Esophagus squamous epithelium (tissue), 5 donors: ENCODE results near the gene SUSD3. TPM values are rescaled to one million over a fixed set of nuclear protein-coding genes. Genes with fewer than 3 reads are reported as not detected.

Source experiments
- DNase-seq: peaks from one replicate; lab custom pipeline; 2025; lab: John Stamatoyannopoulos, UW
- H3K27ac ChIP-seq, 4 donors: fragments of 200-600 bp; sonication (generic); one replicate each; pipeline ENCODE4 v1.5.1; 2016 to 2019; ENCODE audit warnings: mild to moderate bottlenecking in 1 of 4
- H3K27me3 ChIP-seq, 4 donors: fragments of 200-600 bp; sonication (generic); 1 replicate in 3 of 4; 2 replicates in 1 of 4; pipeline versions ENCODE4 v1.5.1 to v1.6.0; 2017 to 2021; ENCODE audit warnings: antibody characterized with exemption in 1 of 4
- H3K36me3 ChIP-seq, 3 donors: fragments of 200-600 bp; sonication (generic); one replicate each; pipeline ENCODE4 v1.5.1; 2016 to 2019
- H3K4me1 ChIP-seq, 3 donors: fragments of 200-600 bp; sonication (generic); one replicate each; pipeline ENCODE4 v1.5.1; 2017 to 2019
- H3K4me3 ChIP-seq, 4 donors: fragments of 200-600 bp; sonication (generic); 1 replicate in 3 of 4; 2 replicates in 1 of 4; pipeline ENCODE4 v1.5.1; 2016 to 2019; ENCODE audit warnings: mild to moderate bottlenecking in 2 of 4, moderate library complexity in 1 of 4
- H3K9me3 ChIP-seq, 3 donors: fragments of 200-600 bp; sonication (generic); one replicate each; pipeline ENCODE4 v1.5.1; 2016 to 2019
- POLR2A ChIP-seq, 4 donors: fragments of 450-650 bp; IDR thresholded peaks; one replicate each; pipeline ENCODE4 v1.6.1; 2017; ENCODE audit warnings: antibody characterized with exemption in 4 of 4, mild to moderate bottlenecking in 4 of 4, moderate library complexity in 3 of 4
- WGBS, 2 donors: methylation state at CpG; one replicate each; pipeline ENCODE4 v1.1.5; 2018; 5-methylcytosine and 5-hydroxymethylcytosine counted together
- intact Hi-C: fragments of 100-400 bp; cut with DNase I; formaldehyde crosslinking; loops from one replicate; pipeline ENCODE4 v1.15.0; 2022
- total RNA-seq, 4 donors: library from RNA; depleted of rRNA; stranded (reverse); fragments of >200 nt; gene quantifications; one replicate each; pipeline ENCODE4 v1.1.0, GENCODE V29; 2016
- TF ChIP-seq, protein P1 (sequence below), 6 experiments: fragments of 450-650 bp in 4 of 6; fragments of 200-600 bp in 2 of 6; sonication (generic) in 2 of 6; IDR thresholded peaks; one replicate each; pipeline ENCODE4 v1.5.1; 2016 to 2019; ENCODE audit warnings: antibody characterized with exemption in 6 of 6, mild to moderate bottlenecking in 4 of 6, moderate library complexity in 4 of 6
- donor health status: DM: yes; HTN: yes; CAD: no.

SUSD3 gene
- total RNA-seq, 4 donors from 2014 or later, result 0.22 to 5.8 (median 2.7) TPM

DNA sequence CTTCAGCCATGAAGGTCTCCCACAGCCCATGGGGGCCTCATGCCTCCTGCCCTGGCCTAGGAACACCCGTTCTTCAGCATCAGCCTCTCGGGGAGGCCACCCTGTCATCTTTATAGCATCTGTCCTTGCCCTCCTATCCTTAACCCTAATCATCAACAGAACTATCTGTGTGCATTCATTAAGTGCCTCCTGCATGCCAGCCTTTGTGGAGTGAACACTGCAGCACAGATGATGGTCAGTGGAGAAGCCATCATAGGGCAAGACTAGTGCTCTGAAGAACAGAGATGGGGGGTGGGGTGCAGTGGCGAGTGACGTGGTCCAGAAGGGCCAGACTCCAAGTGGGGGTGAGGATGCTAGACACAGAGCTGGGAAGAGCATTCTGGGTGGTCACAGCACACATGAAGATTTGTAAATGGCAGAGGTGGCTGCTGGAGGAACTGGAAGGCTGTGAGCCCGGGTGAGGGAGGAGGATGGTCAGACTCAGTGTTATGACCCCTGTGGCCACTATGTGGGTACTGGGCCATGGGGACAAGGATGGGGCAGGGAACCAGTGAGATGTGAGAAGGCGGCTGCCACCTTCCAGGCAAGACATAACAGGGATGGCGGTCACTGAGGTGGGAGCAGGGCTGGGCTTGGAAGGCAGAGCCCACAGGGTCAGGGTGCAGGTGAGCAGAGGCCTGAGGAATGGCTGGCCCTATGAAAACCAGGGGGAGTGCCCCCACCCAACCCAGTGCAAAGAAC, 33.9 kb downstream of the SUSD3 start:
- no peak overlapping the region for H3K4me3 ChIP-seq
- H3K27ac ChIP-seq, result peak overlapping the region in 2 of 4 donors; percentile 98 to 99
- TF ChIP-seq, protein P1, sequence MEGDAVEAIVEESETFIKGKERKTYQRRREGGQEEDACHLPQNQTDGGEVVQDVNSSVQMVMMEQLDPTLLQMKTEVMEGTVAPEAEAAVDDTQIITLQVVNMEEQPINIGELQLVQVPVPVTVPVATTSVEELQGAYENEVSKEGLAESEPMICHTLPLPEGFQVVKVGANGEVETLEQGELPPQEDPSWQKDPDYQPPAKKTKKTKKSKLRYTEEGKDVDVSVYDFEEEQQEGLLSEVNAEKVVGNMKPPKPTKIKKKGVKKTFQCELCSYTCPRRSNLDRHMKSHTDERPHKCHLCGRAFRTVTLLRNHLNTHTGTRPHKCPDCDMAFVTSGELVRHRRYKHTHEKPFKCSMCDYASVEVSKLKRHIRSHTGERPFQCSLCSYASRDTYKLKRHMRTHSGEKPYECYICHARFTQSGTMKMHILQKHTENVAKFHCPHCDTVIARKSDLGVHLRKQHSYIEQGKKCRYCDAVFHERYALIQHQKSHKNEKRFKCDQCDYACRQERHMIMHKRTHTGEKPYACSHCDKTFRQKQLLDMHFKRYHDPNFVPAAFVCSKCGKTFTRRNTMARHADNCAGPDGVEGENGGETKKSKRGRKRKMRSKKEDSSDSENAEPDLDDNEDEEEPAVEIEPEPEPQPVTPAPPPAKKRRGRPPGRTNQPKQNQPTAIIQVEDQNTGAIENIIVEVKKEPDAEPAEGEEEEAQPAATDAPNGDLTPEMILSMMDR (IDR thresholded peaks at IDR 0.05), result no peak
- no peak for TF ChIP-seq POLR2A (IDR thresholded peaks at IDR 0.05)
- H3K27me3 ChIP-seq, result no peaks in the 10 kb centered on the region
- peaks cover 12 to 37% (median 17%) of the 10 kb centered on the region in 3 donors for H3K4me1 ChIP-seq
- DNase-seq, result no peak
- 77 to 83% methylated on average over 6 to 7 of the region's 7 CpGs for WGBS, 2 donors
- H3K9me3 ChIP-seq, result peaks cover 0 to 19% (median 10%) of the 10 kb centered on the region in 3 donors
- intact Hi-C loops, result no loop called here
- H3K36me3 ChIP-seq, result no peaks in the 10 kb centered on the region

DNA sequence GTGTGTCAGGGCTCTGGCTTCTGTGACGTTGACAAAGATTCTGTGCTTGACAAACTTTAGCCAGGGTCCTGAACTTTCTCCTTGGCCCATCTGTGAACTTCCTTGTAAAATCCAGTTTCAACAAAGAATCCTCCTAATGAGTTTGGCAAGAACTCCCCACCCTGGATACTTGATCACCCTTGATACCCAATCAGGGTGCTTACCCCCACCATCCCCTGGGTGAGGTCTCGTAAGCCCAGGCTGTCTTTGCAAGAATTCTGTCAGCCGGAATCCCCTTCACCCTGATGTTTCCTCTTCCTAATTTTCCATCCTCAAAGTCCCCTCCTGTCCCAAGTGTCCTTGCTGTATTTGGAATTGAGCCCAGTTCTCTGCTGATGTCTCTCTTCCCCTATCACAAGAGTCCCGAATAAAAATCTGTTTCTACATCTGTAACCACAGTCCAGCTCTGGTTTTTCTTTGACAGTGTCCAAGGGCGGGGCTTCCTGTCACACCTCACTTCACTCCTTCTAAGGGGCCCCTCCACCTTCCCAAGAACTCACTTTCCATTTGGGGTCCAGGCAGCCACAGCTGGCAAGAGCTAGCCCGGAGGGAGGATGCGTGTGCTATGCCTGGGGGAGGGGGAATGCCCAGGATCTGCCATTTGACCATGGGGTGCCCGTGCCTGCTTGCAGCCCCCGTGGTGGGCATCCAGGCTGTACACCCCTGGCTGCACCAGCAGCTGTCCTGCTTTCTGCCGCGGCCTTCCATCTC, 34.8 kb downstream of the SUSD3 start:
- no peaks in the 10 kb centered on the region for H3K27me3 ChIP-seq
- peaks cover 21 to 46% (median 26%) of the 10 kb centered on the region in 3 donors for H3K4me1 ChIP-seq
- intact Hi-C loops, result no loop called here
- H3K36me3 ChIP-seq, result no peaks in the 10 kb centered on the region
- H3K27ac ChIP-seq, result peak overlapping the region in 3 of 4 donors; percentile 93 to 99 (median 98)
- H3K9me3 ChIP-seq, result peaks cover 0 to 19% (median 10%) of the 10 kb centered on the region in 3 donors
- WGBS, 2 donors, result 39 to 51% methylated on average over 4 to 7 of the region's 11 CpGs
- TF ChIP-seq, protein P1 (IDR thresholded peaks at IDR 0.05), result no peak
- TF ChIP-seq POLR2A (IDR thresholded peaks at IDR 0.05), result no peak
- DNase-seq, result no peak
- no peak overlapping the region for H3K4me3 ChIP-seq

DNA sequence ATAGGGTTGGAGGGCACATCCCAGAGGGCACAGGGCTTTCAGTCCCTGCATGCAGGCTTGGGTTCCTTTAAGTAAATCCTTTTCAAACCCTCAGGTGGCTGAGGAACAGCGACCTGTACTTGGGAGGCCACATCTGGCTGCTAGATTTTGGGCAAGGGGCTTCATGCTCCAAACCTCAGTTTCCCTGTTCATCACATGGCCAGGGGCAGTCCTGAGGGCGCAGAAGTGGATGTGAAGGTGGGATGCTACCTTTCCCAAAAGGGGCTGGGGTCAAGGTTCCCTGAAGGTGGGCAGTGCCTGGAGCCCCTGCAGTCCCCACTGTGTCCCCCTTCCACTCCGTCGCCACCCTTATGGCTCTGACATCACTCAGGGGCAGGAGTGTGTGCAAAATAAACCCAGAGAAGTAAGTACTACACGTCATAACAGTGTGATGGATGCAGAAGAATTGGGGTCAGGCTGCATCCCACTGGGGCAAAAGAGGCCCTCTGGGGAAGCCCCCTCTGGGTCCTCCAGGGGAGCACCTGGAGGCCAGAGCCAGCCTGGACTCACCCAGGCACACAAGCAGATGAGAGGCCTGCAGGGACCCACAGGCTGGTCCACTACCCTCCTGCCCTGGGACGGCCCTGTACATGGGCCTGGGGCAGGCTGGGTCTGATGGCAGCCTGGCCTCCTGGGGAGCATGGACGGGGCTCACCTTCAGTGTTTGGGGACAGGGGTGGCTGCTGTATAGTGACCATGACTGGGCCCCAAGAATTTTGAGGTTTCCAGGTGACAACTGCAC, 35.6 kb downstream of the SUSD3 start:
- peaks cover 29 to 53% (median 31%) of the 10 kb centered on the region in 3 donors for H3K4me1 ChIP-seq
- H3K9me3 ChIP-seq, result peaks cover 0 to 19% (median 10%) of the 10 kb centered on the region in 3 donors
- no peak overlapping the region for H3K4me3 ChIP-seq
- H3K27ac ChIP-seq, result peak overlapping the region; percentile 86 to 99 (median 96)
- no peaks in the 10 kb centered on the region for H3K27me3 ChIP-seq
- intact Hi-C loops, result no loop called here
- no peak for DNase-seq
- TF ChIP-seq, protein P1 (IDR thresholded peaks at IDR 0.05), result no peak
- no peak for TF ChIP-seq POLR2A (IDR thresholded peaks at IDR 0.05)
- WGBS, 2 donors, result 0 to 70% methylated on average over 1 to 2 of the region's 7 CpGs
- H3K36me3 ChIP-seq, result no peaks in the 10 kb centered on the region

DNA sequence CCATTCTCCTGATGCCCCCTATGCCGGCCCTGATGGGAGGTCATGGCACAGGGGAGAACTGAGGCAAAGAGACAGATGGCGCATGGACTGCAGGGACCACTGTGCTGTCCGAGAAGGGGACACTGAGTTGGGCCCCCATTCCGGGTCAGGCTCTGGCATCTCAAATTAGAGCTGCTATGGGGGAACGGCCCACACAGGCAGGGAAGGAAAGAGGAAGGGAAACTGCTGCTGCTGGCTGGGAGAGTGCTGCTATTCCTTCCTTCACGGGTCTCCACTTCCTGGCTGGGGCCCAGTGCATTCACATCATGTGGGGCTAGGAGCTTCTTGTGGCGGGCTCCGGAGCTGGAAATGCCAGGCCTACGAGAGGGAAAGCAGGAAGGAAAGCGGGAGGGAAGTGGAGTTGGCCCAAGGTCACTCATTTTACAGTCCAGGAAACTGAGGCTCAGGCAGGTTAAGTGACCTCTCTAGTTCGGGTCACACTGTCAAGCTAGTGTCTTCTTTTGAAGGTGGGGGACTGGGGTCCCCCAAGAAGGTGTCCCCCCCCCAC, 36.2 kb downstream of the SUSD3 start:
- Histone ChIP-seq H3K36me3 (no peaks in the 10 kb centered on the region), H3K9me3 (peaks cover 0 to 19% (median 10%) of the 10 kb centered on the region in 3 donors), H3K4me3 (peak overlapping the region; percentile 25 to 89 (median 52)), H3K27me3 (no peaks in the 10 kb centered on the region), H3K4me1 (peaks cover 35 to 60% (median 37%) of the 10 kb centered on the region in 3 donors), H3K27ac (peak overlapping the region; percentile 86 to 99 (median 96))
- TF ChIP-seq, protein P1 (IDR thresholded peaks at IDR 0.05), result no peak
- TF ChIP-seq POLR2A (IDR thresholded peaks at IDR 0.05), result no peak
- 50 to 70% methylated on average over 7 to 9 of the region's 11 CpGs for WGBS, 2 donors
- intact Hi-C loops, result no loop called here
- DNase-seq, result no peak
